ENCODE results near the gene RIPK1.
"Not testable (repeated sequence)": the region's sequence is repeated elsewhere in the genome, so short reads cannot be mapped to it uniquely, and the experiment has no call there.

Gene RIPK1

DNA sequence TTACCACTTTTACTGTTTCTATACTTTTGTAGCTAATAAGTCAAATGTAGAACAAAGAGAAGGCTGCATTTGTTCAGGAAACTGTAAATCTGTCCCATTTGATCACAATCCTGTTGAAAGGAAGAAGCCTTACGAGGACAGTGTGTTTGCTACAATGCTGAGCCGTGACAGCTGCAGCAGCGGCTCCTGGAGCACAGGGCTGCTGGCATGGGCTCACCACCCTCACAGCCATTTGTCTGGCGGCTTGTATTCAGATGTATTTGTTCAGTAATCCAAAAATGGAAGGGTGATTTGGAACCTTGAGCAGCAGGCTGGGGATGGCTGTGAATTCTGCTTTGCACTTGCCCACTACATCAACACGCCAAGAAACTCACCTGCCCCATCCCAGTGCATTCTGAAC, 83.4 kb downstream of the RIPK1 start:
- no peaks in the 10 kb centered on the region; the same call in 1 of the 2 replicates for H3K36me3 ChIP-seq (ENCODE audit: insufficient read depth, low read length)
- no peak overlapping the region for H3K4me3 ChIP-seq (ENCODE audit: low read length, poor library complexity, severe bottlenecking)
- peaks cover 6% of the 10 kb centered on the region for H3F3A ChIP-seq (ENCODE audit: low read depth)
- H3K9me3 ChIP-seq (ENCODE audit: insufficient read depth, low read depth, low read length) = no peaks in the 10 kb centered on the region
- no peak overlapping the region for H3K9ac ChIP-seq (ENCODE audit: low read depth, low read length, poor library complexity, severe bottlenecking)
- no peaks in the 10 kb centered on the region for H3K9me2 ChIP-seq (replicated peaks; ENCODE audit: low read depth, low read length)
- H2AFZ ChIP-seq (ENCODE audit: low read length) = no peak overlapping the region
- no peaks in the 10 kb centered on the region for H4K20me1 ChIP-seq (ENCODE audit: insufficient read depth, low read length, poor library complexity, severe bottlenecking)
- peaks cover 10% of the 10 kb centered on the region for H3K4me1 ChIP-seq (ENCODE audit: insufficient read depth, low read length, poor library complexity, severe bottlenecking)
- H3K79me2 ChIP-seq (ENCODE audit: insufficient read depth, low read length) = no peaks in the 10 kb centered on the region
- TF ChIP-seq, protein P1, sequence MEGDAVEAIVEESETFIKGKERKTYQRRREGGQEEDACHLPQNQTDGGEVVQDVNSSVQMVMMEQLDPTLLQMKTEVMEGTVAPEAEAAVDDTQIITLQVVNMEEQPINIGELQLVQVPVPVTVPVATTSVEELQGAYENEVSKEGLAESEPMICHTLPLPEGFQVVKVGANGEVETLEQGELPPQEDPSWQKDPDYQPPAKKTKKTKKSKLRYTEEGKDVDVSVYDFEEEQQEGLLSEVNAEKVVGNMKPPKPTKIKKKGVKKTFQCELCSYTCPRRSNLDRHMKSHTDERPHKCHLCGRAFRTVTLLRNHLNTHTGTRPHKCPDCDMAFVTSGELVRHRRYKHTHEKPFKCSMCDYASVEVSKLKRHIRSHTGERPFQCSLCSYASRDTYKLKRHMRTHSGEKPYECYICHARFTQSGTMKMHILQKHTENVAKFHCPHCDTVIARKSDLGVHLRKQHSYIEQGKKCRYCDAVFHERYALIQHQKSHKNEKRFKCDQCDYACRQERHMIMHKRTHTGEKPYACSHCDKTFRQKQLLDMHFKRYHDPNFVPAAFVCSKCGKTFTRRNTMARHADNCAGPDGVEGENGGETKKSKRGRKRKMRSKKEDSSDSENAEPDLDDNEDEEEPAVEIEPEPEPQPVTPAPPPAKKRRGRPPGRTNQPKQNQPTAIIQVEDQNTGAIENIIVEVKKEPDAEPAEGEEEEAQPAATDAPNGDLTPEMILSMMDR (conservative IDR thresholded peaks at IDR 0.05; ENCODE audit: low read length) = no peak
- no peak for TF ChIP-seq EZH2phosphoT487 (IDR thresholded peaks at IDR 0.05; ENCODE audit: borderline replicate concordance)
- H3K4me2 ChIP-seq (ENCODE audit: low read depth, low read length, poor library complexity, severe bottlenecking) = no peak overlapping the region
- no peaks in the 10 kb centered on the region for H3K27me3 ChIP-seq (ENCODE audit: insufficient read depth, low read length, poor library complexity, severe bottlenecking)

DNA sequence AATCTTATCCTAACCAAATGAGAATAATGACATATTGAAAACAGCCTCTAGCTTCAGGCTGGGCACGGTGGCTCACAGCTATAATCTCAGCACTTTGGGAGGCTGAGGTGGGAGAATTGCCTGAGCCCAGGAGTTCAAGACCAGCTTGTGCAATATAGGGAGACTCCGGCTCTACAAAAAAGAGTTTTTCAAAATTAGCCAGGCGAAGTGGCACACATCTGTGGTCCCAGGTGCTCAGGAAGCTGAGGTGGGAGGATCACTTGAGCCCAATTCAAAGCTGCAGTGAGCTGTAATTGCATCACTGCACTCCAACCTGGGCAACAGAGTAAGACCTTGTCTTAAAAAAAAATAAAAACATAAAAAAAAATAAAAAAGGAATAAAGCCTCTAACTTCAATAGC, 84.4 kb downstream of the RIPK1 start:
- no peaks in the 10 kb centered on the region for H3K9me2 ChIP-seq (replicated peaks; ENCODE audit: low read depth, low read length)
- H3K4me1 ChIP-seq (ENCODE audit: insufficient read depth, low read length, poor library complexity, severe bottlenecking) = peaks cover 11% of the 10 kb centered on the region
- H3K4me2 ChIP-seq (ENCODE audit: low read depth, low read length, poor library complexity, severe bottlenecking) = no peak overlapping the region
- H4K20me1 ChIP-seq (ENCODE audit: insufficient read depth, low read length, poor library complexity, severe bottlenecking) = no peaks in the 10 kb centered on the region
- no peaks in the 10 kb centered on the region; the same call in 1 of the 2 replicates for H3K79me2 ChIP-seq (ENCODE audit: insufficient read depth, low read length)
- H3K4me3 ChIP-seq (ENCODE audit: low read length, poor library complexity, severe bottlenecking) = no peak overlapping the region
- no peak overlapping the region for H2AFZ ChIP-seq (ENCODE audit: low read length)
- H3K36me3 ChIP-seq (ENCODE audit: insufficient read depth, low read length) = no peaks in the 10 kb centered on the region; the same call in 1 of the 2 replicates
- no peaks in the 10 kb centered on the region for H3K27me3 ChIP-seq (ENCODE audit: insufficient read depth, low read length, poor library complexity, severe bottlenecking)
- H3F3A ChIP-seq (ENCODE audit: low read depth) = peaks cover 6% of the 10 kb centered on the region
- no peak overlapping the region for H3K9ac ChIP-seq (ENCODE audit: low read depth, low read length, poor library complexity, severe bottlenecking)
- TF ChIP-seq EZH2phosphoT487 (IDR thresholded peaks at IDR 0.05; ENCODE audit: borderline replicate concordance) = no peak
- TF ChIP-seq, protein P1 (conservative IDR thresholded peaks at IDR 0.05; ENCODE audit: low read length) = no peak
- no peaks in the 10 kb centered on the region for H3K9me3 ChIP-seq (ENCODE audit: insufficient read depth, low read depth, low read length)

DNA sequence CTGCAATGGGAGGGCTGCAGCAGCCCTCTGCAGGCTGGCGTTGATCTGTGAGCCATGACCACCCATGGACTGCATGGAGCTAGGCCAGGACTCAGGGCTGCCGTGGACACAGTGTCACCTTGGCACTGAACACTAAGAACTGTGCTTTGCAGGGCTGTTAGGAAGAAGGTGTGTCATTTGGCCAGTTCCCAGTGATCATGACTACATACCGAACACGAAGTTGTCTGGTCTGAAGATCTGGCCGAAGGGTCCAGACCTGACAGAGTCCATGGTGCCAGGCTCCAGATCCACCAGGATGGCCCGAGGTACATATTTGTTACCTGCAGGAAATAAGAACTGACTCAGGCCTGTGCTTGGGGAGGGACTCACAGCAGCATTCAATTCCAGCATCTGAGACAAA, 87.1 kb downstream of the RIPK1 start:
- H3K9me3 ChIP-seq (ENCODE audit: insufficient read depth, low read depth, low read length); H3K79me2 ChIP-seq (ENCODE audit: insufficient read depth, low read length); H3K9ac ChIP-seq (ENCODE audit: low read depth, low read length, poor library complexity, severe bottlenecking); H2AFZ ChIP-seq (ENCODE audit: low read length); H3K36me3 ChIP-seq (ENCODE audit: insufficient read depth, low read length); H3K27me3 ChIP-seq (ENCODE audit: insufficient read depth, low read length, poor library complexity, severe bottlenecking); H4K20me1 ChIP-seq (ENCODE audit: insufficient read depth, low read length, poor library complexity, severe bottlenecking); H3F3A ChIP-seq (ENCODE audit: low read depth); H3K9me2 ChIP-seq (replicated peaks; ENCODE audit: low read depth, low read length): not testable (repeated sequence)
- H3K4me3 ChIP-seq (ENCODE audit: low read length, poor library complexity, severe bottlenecking) = peak overlapping the region; percentile 50
- peak overlapping the region; percentile 76 for H3K4me2 ChIP-seq (ENCODE audit: low read depth, low read length, poor library complexity, severe bottlenecking)
- H3K4me1 ChIP-seq (ENCODE audit: insufficient read depth, low read length, poor library complexity, severe bottlenecking) = peaks cover 24% of the 10 kb centered on the region

DNA sequence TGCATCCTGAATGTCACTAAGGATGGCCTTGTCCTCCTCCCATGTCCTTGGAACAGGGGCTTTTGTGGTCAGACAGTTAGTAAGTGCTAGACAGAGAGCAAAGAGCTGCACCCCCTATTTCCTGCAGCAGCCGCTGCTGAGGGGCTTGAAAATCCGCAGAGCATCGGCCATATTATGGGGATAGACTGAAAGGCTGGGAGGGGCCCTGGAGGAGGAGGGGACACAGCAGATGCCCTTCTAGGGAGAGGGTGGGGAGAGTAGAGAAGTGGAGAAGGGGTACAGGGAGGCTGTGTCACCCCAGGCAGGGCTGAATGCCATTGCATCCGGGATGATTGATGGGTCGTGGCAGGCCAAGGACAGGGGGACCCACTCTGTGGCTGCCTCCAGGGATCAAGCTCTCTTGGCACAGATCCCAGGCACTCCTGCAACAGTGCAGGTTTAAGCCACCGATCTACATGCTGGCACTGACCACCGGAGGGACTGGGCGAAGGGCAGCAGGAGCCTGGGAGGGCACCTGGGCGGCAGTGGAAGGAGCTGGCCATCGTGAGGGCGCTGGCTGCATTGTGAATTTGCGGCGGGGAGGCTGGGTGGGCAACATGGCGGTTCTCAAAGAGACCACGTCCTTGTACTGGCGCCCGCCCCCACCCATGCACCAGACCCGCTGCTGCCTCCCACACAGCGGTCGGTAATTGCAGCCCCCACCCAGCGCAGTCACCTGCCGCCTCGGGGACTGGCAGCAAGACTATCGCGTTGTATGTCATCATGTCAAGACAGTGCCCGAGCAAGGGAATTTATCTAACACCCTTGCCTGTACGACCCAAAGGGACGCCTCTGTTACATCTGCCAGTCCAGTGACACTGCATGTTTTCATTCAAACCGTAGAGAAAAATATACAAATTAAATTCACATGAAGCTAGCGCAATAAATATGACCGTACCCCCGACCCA, 88.2 kb downstream of the RIPK1 start:
- peak overlapping the region; percentile 76 for H3K4me2 ChIP-seq (ENCODE audit: low read depth, low read length, poor library complexity, severe bottlenecking)

More for the DNA sequence above, 88.2 kb downstream of the RIPK1 start:
- H3K9ac ChIP-seq (ENCODE audit: low read depth, low read length, poor library complexity, severe bottlenecking) = peak overlapping the region; percentile 60
- H3K9me3 ChIP-seq (ENCODE audit: insufficient read depth, low read depth, low read length); H3K36me3 ChIP-seq (ENCODE audit: insufficient read depth, low read length); H4K20me1 ChIP-seq (ENCODE audit: insufficient read depth, low read length, poor library complexity, severe bottlenecking); H3K79me2 ChIP-seq (ENCODE audit: insufficient read depth, low read length); H3K9me2 ChIP-seq (replicated peaks; ENCODE audit: low read depth, low read length); H3K27me3 ChIP-seq (ENCODE audit: insufficient read depth, low read length, poor library complexity, severe bottlenecking): not testable (repeated sequence)
- H3F3A ChIP-seq (ENCODE audit: low read depth) = peaks cover 12% of the 10 kb centered on the region
- H3K4me3 ChIP-seq (ENCODE audit: low read length, poor library complexity, severe bottlenecking) = peak overlapping the region; percentile 76
- peak overlapping the region; percentile 19; the same call in 1 of the 2 replicates for H2AFZ ChIP-seq (ENCODE audit: low read length)
- H3K4me1 ChIP-seq (ENCODE audit: insufficient read depth, low read length, poor library complexity, severe bottlenecking) = peaks cover 32% of the 10 kb centered on the region
